ENCODE data around the gene AP3S1. TPM values are rescaled to one million over a fixed set of nuclear protein-coding genes. Genes with fewer than 3 reads are reported as not detected.
"Not testable (repeated sequence)": the region's sequence is repeated elsewhere in the genome, so short reads cannot be mapped to it uniquely, and the experiment has no call there.

Gene AP3S1
- total RNA-seq (2014; rRNA removed; shearing (Covaris generic)) = 139 and 141 TPM in 2 replicates

DNA sequence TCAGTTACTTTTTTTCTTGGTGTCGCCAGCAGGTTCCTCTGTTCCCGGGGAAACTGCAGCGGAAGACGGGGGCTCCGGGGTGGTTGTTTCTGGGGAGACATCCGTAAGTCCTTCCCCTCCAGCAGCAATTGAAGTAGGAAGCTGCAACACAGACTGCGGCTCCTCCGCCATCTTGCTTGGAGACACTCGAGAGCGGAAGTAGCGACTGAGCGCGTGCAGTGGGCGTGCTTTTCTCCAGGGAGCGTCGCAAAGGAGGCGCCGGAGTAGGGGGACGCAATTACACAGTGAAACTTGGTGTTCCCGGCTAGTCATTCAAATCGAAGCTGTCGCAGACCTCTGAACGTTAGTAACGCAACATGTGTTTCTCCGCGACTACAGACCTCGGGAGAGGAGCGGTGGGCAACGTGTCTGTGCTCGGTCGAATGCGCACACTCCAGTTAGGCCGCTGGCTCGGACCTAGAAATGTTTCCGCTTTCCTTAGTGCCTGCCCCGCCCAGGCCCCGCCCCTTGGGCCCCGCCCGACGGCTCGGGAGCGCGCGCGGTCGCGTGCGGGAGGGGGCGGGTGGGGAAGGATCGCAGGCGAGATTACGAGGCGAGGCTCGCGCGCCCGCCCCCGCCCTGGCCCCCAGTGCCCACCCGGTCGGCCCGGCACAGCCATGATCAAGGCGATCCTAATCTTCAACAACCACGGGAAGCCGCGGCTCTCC lies at the start of gene AP3S1, which contains the start of gene ATG12:
Gene AP3S1, plus strand, starts transcription at position 554 of the 707 bp plus-strand sequence. Its CDS starts 103 bp downstream, at position 657.
Gene ATG12, minus strand, starts transcription at position 184 of the 707 bp plus-strand sequence. Its CDS starts 13 bp downstream, at position 171.
- H3K27ac ChIP-seq = peak within 1 kb of the TSS; percentile 85
- H3K36me3 ChIP-seq = peaks cover 6% of the 10 kb centered on the region
- H3K27me3 ChIP-seq = no peaks in the 10 kb centered on the region
- peak; percentile 92 to 95 for DNase-seq
- H3K9me3 ChIP-seq (replicated peaks) = no peaks in the 10 kb centered on the region
- H3K4me1 ChIP-seq = peaks cover 5% of the 10 kb centered on the region; the same call in 1 of the 2 replicates
- H3K4me3 ChIP-seq = peak within 1 kb of the TSS; percentile 87

DNA sequence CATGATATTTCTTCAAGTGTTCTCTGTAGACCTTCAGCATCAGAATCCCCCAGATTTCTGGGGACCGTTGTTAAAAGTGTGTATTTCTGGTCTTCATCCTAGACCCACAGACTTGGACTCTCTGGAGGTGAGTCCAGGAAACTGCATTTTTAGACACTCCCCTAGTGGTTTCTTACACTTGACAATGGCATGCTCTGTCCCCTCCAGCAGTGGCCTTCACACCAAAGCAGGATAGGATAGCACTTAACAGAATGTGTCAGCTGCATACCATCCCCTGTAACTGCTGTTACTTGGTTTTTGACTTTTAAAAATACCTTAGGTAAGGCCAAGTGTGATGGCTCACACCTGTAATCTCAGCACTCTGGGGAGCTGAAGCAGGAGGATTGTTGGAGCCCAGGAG lies 46.0 kb upstream of the AP3S1 start:
- Histone ChIP-seq H3K27me3 (no peaks in the 10 kb centered on the region; the same call in 1 of the 2 replicates), H3K27ac (no peak overlapping the region), H3K9me3 (replicated peaks) (no peaks in the 10 kb centered on the region; the same call in 1 of the 2 replicates), H3K36me3 (no peaks in the 10 kb centered on the region), H3K4me1 (peaks cover 3% of the 10 kb centered on the region; the same call in 1 of the 2 replicates), H3K4me3 (no peak overlapping the region)
- peak in 1 of 2 experiments; percentile 30 for DNase-seq

DNA sequence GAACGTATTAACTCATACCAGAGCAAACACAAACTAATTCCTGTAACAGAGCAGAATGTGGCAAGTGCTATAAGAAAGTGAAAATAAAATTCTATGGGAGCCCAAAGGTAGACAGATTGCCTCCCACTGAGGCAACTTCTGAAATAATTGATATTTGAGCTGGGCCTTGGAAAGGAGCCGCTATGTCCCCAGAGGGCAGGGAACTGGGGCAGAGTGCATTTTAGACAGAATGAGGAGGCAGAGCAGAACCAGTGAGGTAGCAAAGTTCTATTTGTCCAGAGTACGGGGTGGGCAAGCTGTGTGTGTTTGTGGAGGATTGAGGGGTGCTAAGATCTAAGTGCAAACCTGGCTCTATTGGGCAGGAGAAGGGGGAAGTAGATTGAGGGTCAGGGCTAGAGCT lies 45.1 kb upstream of the AP3S1 start:
- H3K4me3 ChIP-seq = no peak overlapping the region
- no peaks in the 10 kb centered on the region for H3K27me3 ChIP-seq
- peaks cover 3% of the 10 kb centered on the region; the same call in 1 of the 2 replicates for H3K4me1 ChIP-seq
- no peaks in the 10 kb centered on the region for H3K36me3 ChIP-seq
- H3K9me3 ChIP-seq (replicated peaks) = no peaks in the 10 kb centered on the region; the same call in 1 of the 2 replicates
- DNase-seq = no peak
- no peak overlapping the region for H3K27ac ChIP-seq

DNA sequence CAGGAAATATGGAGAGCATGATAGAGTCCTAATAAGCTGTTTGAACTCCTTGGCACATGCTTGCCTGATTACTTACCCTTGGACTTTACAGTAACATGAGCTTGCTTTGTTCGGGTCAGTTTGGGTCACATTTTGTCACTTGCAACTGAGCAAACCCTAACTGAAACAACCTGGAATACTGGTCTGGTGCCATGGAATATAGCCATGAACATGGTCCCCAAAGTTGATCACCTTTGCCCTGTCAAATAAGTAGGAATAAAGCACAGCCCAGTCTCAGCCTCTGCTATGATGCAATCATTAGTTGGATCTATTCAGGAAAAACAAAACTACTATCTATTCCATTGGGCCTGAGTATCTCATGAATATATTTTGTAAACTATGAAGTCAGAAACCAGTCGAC lies 43.5 kb upstream of the AP3S1 start:
- no peak for DNase-seq
- Histone ChIP-seq H3K4me3 (no peak overlapping the region), H3K27ac (no peak overlapping the region), H3K4me1 (peaks cover 3% of the 10 kb centered on the region; the same call in 1 of the 2 replicates), H3K9me3 (replicated peaks) (no peaks in the 10 kb centered on the region), H3K27me3 (no peaks in the 10 kb centered on the region), H3K36me3 (no peaks in the 10 kb centered on the region)

DNA sequence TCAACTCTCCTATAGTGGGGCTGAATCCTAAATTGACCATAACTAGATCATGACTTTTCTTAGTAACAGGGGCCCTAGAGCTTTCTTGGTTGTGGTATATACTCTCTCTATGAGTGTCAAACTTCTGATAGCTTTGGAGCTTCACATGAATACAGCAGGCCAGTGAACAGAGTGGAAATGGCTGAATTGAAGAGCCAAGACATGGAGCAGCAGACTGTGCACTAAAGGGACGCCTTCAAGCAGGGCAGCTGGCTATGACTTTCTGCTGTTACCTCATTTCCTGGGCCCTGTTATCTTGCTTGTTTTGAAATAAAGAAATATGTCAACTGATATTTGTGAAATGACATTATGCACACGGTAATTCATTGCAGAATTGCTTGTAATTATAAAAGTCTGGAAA lies 41.6 kb upstream of the AP3S1 start:
- Histone ChIP-seq H3K27ac (no peak overlapping the region), H3K9me3 (replicated peaks) (0 out of 2 replicates have a peak, but pooled peaks cover 2% of the 10 kb centered on the region), H3K4me3 (no peak overlapping the region), H3K4me1 (peaks cover 7% of the 10 kb centered on the region), H3K27me3 (no peaks in the 10 kb centered on the region), H3K36me3 (no peaks in the 10 kb centered on the region)
- no peak for DNase-seq

DNA sequence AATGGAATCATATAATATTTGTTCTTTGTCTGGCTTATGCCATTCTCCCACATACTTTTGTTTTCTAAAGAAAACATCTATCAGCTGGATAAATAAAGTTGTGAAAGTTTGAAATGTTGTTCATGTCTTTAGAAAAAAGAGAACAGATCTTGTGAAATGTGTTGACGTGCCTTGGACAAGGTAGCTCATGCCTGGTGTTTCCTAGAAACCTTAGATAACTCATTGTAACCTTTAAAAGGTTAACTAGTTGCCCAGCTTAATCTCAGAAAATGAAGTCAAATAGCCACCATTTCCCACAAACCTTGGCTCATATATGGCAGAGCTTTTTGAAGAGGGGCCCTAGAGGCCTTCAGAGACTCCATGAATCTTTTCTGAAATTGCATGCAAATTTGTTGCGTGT lies 40.6 kb upstream of the AP3S1 start:
- Histone ChIP-seq H3K4me3 (no peak overlapping the region), H3K9me3 (replicated peaks) (0 out of 2 replicates have a peak, but pooled peaks cover 2% of the 10 kb centered on the region), H3K4me1 (peaks cover 7% of the 10 kb centered on the region), H3K27ac (no peak overlapping the region), H3K27me3 (no peaks in the 10 kb centered on the region), H3K36me3 (no peaks in the 10 kb centered on the region)
- DNase-seq = no peak

DNA sequence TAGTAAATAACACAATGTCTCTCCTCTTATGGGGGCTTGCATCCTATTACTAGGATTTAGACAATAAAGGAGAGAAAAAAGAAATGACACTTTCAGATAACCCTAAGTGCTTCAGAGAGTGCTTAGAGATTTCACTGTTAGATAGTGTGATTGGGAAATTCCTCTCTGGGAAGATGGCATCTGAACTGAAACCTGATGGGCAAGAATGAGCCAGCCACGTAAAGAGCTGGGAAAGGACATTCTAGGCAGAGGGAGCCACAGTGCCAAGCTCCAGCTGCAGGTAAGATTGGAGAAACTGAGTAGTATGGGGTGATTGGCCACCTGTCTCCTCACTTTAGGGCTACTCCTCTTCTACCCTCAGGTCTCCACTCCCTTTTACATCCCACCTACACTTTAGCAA lies 39.8 kb upstream of the AP3S1 start:
- H3K36me3 ChIP-seq = no peaks in the 10 kb centered on the region
- H3K27ac ChIP-seq = no peak overlapping the region

DNA sequence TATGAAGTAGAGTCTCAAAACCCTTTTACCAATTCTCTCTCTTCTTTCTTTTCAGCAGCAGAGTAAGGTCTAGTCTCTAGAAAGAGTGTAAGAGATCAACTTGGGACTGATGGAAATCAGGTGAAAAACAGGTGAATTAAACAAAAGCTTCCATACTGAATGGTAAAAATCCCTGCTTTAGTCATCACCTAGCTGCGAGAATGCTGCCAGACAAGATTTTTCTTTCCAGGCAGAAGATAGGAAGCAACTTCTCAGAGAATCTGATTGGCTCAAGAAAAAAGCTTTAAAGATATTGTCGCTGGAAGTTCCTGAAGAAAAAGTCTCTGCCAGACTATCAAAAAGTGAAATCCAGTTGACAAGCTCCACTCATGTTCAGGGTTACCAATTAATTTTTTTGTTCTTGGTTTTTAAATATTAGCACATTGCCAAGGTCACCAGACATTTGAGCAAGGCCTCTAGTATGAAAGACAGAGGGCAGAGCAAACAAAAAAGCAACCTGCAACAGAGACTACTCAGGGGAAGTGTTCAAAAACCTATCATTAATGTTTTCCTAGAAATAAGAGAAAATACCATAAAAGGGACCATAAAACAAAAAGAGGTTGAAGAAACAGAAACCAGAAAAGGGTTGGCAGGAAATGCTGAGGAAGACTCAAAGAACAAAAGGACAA lies 34.6 kb upstream of the AP3S1 start:
- no peak overlapping the region for H3K4me3 ChIP-seq
- 0 out of 2 replicates have a peak, but pooled peaks cover 2% of the 10 kb centered on the region for H3K9me3 ChIP-seq (replicated peaks)
- peaks cover 4% of the 10 kb centered on the region; the same call in 1 of the 2 replicates for H3K4me1 ChIP-seq
- no peaks in the 10 kb centered on the region for H3K27me3 ChIP-seq
- H3K36me3 ChIP-seq = no peaks in the 10 kb centered on the region
- no peak for DNase-seq
- H3K27ac ChIP-seq = no peak overlapping the region

More for the DNA sequence above, 39.8 kb upstream of the AP3S1 start:
- peaks cover 6% of the 10 kb centered on the region for H3K4me1 ChIP-seq
- no peaks in the 10 kb centered on the region for H3K27me3 ChIP-seq
- H3K9me3 ChIP-seq (replicated peaks) = 0 out of 2 replicates have a peak, but pooled peaks cover 2% of the 10 kb centered on the region
- no peak for DNase-seq
- H3K4me3 ChIP-seq = no peak overlapping the region

DNA sequence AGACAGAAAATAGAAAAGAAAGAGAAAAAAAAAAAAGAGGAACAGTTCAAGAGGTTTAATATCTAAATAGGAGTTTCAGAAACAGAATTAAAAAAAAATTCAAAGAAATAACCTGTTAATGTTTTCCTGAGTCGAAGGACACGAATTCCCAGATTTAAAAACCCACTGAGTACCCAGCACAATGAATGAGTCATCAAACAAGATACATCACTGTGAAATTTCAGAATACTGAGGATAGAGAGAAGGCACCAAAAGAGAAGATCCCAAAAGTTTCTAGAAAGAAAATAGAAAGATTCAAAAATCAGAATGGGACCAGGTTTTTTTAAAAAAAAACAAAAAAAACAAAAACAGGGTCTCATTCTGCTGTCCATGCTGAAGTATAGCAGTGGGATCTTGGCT lies 34.1 kb upstream of the AP3S1 start:
- DNase-seq = no peak
- Histone ChIP-seq H3K36me3 (no peaks in the 10 kb centered on the region), H3K4me1 (peaks cover 4% of the 10 kb centered on the region; the same call in 1 of the 2 replicates), H3K9me3 (replicated peaks) (0 out of 2 replicates have a peak, but pooled peaks cover 2% of the 10 kb centered on the region), H3K27ac (no peak overlapping the region), H3K4me3 (no peak overlapping the region), H3K27me3 (no peaks in the 10 kb centered on the region)

DNA sequence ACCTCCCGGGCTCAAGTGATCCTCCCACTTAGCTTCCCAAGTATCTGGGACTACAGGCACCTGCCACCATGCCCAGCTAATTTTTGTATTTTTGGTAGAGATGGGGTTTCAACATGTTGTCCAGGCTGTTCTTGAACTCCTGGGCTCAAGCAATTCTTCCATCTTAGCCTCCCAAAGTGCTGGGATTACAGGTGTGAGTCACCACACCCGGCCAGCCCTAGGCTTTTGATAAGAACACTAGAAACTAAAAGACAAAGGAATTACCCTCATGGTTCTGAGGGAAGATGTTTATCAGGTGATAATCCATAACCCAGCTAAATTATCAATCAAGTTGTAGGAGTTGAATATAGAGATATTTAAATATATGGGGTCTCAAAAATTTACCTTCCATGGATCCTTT lies 33.7 kb upstream of the AP3S1 start:
- H3K27ac ChIP-seq; H3K4me1 ChIP-seq; H3K27me3 ChIP-seq; DNase-seq; H3K9me3 ChIP-seq (replicated peaks); H3K36me3 ChIP-seq; H3K4me3 ChIP-seq: not testable (repeated sequence)

DNA sequence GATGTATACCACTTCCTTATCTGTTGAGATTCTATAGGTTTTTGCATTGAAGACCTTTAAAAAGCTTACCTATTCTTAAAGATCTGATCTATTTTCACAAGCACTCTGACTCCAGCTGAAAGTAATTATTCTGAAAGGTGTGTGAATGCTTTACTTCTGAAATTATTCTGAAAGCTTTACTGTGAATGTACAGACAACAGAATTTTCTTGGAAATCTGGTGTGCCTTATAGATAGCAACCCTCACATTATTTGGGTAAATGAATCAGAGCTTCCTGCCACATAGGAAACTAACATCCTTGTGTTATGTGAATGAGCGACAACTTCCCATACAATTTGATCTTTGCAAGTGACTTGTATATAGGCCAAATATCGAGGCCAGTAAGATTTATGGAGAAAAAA lies 31.8 kb upstream of the AP3S1 start:
- DNase-seq = no peak
- H3K4me3 ChIP-seq = no peak overlapping the region
- no peak overlapping the region for H3K27ac ChIP-seq
- no peaks in the 10 kb centered on the region for H3K27me3 ChIP-seq
- 0 out of 2 replicates have a peak, but pooled peaks cover 2% of the 10 kb centered on the region for H3K9me3 ChIP-seq (replicated peaks)
- H3K36me3 ChIP-seq = no peaks in the 10 kb centered on the region
- H3K4me1 ChIP-seq = peaks cover under 1% of the 10 kb centered on the region; the same call in 1 of the 2 replicates

DNA sequence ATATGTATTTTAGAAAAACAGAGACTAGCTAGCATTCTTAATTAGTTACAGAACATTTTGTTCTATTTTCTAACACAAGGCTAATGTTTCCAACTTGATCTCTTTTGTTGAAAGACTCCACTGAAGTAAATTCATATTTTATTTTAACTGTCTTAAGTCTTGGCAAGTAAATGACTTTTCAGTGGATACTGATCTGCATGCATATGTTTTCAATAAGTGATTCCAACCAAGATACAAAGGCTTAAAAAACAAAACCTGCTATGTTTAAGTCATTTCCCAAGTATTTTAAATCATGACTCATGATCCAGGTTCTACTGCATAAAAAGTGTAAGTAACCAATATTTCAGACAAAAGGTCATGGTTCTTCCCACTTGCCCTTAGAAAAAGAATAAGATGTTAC lies 31.0 kb upstream of the AP3S1 start:
- no peaks in the 10 kb centered on the region for H3K27me3 ChIP-seq
- no peak overlapping the region for H3K27ac ChIP-seq
- no peaks in the 10 kb centered on the region for H3K4me1 ChIP-seq
- no peaks in the 10 kb centered on the region for H3K36me3 ChIP-seq
- no peak for DNase-seq
- no peak overlapping the region for H3K4me3 ChIP-seq
- no peaks in the 10 kb centered on the region for H3K9me3 ChIP-seq (replicated peaks)

DNA sequence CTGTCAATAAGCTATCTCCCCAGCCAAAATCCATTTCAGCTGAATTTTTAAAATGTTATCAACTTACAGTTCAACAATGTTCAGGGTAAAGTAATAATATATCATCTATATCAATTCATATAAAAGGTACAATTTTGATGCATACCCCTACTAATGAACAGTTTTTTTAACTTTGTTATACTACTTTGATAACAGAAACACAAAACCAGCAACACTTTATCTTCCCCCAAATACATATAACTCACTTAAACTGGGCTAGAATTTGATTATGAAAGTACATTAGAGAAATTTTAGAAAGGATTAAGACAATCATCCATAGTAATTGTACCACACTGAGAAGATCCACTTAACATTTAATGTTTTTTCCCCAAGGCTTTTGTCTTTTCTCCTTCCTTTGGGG lies 30.3 kb upstream of the AP3S1 start:
- DNase-seq = no peak
- H3K4me3 ChIP-seq = no peak overlapping the region
- no peaks in the 10 kb centered on the region for H3K27me3 ChIP-seq
- H3K27ac ChIP-seq = no peak overlapping the region
- H3K4me1 ChIP-seq = no peaks in the 10 kb centered on the region
- no peaks in the 10 kb centered on the region for H3K9me3 ChIP-seq (replicated peaks)
- no peaks in the 10 kb centered on the region for H3K36me3 ChIP-seq

DNA sequence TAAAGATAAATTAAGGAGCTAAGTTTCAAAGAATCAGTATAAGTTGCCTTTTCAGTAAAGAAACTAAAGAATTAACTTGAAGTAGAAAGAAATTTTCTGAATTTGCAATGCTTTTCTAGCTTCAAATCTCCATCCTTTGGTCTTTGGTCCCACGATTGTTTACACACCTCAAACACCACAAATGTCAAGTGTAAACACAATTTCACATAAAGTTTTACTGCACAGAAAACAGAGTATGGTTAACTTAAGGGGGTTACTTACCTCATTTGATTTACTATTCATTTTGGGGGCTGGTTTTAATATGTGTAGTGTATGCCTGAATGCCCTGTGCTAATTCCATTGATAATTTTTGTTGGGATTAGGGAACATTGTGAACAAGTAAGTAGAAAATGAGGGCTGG lies 29.4 kb upstream of the AP3S1 start:
- Histone ChIP-seq H3K27ac (no peak overlapping the region), H3K4me1 (no peaks in the 10 kb centered on the region), H3K9me3 (replicated peaks) (no peaks in the 10 kb centered on the region), H3K4me3 (no peak overlapping the region), H3K36me3 (no peaks in the 10 kb centered on the region), H3K27me3 (no peaks in the 10 kb centered on the region)
- no peak for DNase-seq

DNA sequence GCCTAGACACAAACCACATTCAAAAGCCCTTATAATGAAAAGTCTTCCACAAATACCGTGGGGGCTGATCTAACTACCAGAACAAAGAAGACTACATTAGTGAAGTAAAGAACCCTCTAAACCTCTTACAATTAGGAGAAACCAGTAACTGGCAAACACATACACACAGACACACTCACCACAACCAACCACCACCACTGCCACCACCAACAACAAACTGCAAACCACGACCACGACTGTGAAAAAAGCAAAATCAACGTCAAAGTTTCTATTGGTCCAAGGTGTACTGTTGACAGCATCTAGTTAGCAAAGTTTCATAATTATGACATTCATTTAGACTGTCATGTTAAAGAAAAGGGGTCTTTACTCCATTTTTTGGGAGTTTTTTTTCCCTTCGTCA lies 28.0 kb upstream of the AP3S1 start:
- DNase-seq = no peak
- no peak overlapping the region for H3K27ac ChIP-seq
- no peaks in the 10 kb centered on the region for H3K36me3 ChIP-seq
- no peaks in the 10 kb centered on the region for H3K9me3 ChIP-seq (replicated peaks)
- H3K4me1 ChIP-seq = no peaks in the 10 kb centered on the region
- H3K27me3 ChIP-seq = no peaks in the 10 kb centered on the region
- H3K4me3 ChIP-seq = no peak overlapping the region

Measured in SJCRH30 (cell line).